Muscle of arm (tissue), 12 donors: Measurements from ENCODE around the gene ANKRD66. TPM values are rescaled to one million over a fixed set of nuclear protein-coding genes. Genes with fewer than 3 reads are reported as not detected.
"Not testable (repeated sequence)": the region's sequence is repeated elsewhere in the genome, so short reads cannot be mapped to it uniquely, and the experiment has no call there.

Experiments
- DNase-seq: peaks from one replicate; pipeline ENCODE4 v3.0.0-alpha.2; 2013
- polyA plus RNA-seq, 12 donors: library from polyadenylated mRNA; unstranded; fragments of 120-200 nt; gene quantifications; one replicate each; pipeline ENCODE4 v1.2.1, GENCODE V29; 2013; ENCODE audit not compliant: insufficient read length in 12 of 12

ANKRD66 gene
- polyA plus RNA-seq, 12 donors, result 0.26 to 3.1 (median 0.61) TPM; not detected in 2

DNA sequence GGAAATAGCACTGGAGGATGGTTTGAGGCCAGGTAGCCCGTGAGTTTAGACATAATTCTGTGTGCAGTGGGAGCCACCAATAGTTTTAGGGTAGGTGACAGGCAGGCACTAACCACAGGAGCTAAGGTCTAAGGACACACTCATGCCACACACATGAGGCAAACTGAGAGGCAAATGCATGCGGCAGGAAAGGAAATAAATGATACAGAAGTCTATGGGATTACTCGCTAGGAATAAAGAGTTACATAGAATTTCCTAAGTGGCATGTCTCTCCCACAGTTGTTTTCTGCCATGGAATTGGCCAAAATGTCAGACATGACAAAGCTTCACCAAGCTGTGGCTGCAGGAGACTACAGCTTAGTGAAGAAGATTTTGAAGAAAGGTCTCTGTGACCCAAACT is 4.9 kb downstream of the ANKRD66 start:
- no peak for DNase-seq

DNA sequence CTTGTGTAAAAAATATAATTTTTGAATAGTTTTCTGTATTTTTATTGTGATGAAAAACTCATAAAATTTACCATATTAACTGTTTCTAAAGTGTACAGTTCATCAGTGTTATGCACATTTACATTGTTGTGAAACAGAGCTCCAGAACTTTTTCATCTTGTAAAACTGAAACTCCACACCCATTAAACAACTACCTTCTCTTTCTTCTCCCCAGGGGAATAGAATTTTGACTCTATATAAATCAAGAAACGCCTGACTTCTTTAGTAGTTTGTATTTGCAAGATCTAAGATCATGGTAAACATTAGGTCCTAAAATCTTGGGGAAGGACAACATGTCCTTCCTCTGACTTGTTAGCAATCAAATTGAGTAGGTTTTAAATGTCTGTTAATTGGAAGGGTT is 9.1 kb downstream of the ANKRD66 start:
- no peak for DNase-seq

DNA sequence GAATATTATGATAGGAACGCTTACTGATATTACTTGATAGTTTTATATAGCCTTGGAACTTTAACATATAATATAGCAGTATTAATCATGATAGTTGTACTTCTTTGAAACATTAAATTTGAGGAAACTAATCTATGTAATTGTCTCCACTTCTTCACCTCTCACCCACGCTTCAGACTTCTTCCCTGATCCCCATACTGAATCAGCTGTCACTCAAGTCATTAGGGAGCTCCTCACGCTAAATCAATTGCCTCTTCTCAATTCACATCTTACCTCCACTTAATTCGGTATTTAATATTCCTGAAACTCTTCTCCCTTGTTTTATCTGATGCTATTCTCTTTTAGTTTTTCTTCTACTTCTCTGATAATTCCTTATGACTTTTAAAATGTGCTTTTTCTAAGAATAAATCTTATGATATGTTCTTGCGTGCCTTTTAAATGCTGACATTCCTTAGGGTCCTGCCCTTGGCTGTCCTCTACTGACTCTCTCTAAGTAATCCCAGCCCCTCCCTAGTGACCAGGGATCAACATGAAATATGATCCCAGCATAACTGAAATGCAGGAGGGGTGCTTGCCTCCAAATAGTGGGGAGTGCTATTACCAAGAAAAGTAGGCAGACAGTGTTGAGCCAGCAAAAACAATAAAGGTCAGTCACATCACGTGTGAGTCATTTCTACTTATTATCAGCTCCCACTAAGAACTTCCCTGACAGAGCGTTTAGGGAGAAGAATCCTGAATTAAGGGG is 9.9 kb downstream of the ANKRD66 start:
- DNase-seq, result no peak

DNA sequence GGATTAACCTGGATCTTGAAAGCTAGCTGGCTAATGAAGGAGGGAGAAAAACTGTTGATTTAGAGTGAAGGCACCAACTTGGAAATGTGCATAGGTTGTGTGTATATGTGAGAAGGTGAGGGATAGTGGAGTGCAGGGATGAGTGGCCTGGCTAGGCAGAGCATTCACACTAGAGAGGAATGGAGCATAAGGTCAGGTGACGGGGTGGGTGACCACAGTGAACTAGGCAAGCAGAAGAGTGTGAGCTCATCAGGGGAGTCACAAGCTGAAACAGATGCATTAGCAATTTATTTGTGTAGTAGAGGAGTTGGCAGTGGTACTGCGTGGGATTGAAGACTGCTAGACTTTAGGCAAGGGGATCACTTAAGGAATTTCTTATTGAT is 10.5 kb downstream of the ANKRD66 start:
- no peak for DNase-seq

DNA sequence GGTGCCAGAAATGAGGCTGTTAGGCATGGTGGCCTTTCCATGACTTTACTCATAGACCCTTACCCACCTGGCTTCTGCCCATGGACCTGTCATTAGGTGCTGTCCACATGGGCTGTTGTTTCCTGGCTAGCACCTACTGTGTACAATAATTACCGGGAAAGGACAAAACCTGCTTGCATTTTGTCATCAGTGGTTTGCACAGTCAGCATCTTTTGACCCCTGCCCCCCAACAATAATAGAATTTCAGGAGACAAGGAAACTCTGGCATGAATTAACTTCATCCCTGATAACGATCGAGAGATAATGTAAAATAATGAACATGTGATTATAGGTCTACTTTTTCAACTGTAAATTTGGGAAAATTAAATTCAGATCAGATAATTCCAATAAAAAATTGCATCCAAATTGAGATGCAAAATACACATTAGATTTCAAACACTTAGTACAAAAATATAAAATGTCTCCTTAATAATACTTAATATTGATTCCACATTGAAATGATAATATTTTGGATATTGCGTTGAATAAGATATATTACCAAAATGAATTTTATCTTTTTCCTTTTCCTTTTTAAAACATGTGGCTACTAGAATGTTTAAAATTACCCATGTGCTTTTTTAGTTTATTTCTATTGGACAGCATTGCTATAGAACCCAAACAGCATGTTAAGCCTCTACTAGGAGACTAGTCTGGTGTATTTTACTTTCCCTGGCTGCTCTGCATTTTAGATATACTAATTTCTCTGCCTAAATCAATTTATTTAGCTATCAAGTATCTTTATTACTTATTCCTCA is 12.4 kb downstream of the ANKRD66 start:
- DNase-seq, result no peak

DNA sequence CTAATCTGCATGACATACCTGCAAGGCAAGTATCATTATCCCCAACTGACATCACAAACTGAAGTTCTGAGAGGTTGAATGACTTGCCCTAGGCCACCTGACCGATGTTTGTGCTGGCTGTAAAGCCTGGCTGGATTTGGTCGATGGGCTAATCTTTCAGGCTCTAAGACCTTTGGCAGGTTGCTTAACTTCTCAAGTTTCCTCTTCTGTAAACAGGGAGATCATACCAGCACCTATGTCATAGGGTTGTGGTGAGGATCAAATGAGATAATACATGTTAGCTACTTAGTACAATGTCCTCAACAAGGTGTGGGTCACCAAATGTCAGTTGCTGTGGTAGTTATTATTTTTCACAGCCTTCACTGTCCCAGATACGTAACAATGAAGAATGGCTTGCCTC is 14.2 kb downstream of the ANKRD66 start:
- no peak for DNase-seq

DNA sequence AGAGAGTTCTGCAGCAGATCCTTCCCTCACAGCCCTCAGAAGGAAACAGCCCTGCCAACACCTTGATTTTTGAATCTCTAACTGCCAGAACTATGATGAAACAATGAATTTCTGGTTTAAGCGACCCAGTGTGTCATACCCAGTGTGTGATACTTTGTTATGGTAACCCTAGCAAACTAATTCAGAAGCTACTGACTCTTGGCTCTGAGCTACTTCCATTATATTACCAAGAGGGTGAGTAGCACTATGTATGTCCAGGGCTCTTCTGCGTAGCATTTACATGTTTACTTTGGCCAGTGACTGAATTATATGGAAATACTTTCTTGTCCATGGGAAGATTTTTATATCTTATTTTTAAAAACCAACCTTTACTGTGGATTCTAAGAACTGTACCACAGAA is 16.7 kb downstream of the ANKRD66 start:
- DNase-seq, result no peak

DNA sequence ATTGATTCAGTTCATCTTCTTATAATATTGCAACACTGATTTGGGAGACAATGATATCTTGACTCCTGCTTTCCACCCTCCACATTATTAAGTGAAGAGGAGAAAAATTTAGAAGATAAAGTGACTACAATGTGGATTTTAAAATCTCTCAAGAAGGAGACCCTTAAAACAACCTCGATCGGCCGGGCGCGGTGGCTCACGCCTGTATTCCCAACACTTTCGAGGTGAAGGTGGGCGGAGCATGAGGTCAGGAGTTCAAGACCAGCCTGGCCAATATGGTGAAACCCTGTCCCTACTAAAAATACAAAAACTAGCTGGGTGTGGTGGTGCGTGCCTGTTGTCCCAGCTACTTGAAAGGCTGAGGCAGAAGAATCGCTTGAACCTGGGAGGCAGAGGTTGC is 17.5 kb downstream of the ANKRD66 start:
- not testable (repeated sequence) for DNase-seq

DNA sequence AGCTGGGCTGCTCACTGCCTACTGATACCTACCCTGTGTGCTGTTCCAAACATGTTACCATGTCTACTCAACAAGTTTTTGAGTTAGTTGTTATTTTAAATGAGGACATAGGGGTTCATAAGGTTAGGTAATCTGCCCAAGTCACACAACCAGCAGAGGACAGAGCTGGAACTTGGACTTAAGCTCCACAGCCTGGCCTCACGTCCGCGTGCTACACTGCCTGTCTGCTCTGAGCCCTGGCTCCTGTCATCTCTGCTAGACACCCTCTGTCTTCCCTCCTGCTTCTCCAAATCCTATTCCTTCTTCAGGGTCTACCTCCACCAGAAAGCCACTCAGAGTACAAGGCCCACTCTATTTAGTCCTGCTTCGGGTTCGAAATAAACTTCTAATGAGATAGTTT is 18.2 kb downstream of the ANKRD66 start:
- DNase-seq, result no peak

DNA sequence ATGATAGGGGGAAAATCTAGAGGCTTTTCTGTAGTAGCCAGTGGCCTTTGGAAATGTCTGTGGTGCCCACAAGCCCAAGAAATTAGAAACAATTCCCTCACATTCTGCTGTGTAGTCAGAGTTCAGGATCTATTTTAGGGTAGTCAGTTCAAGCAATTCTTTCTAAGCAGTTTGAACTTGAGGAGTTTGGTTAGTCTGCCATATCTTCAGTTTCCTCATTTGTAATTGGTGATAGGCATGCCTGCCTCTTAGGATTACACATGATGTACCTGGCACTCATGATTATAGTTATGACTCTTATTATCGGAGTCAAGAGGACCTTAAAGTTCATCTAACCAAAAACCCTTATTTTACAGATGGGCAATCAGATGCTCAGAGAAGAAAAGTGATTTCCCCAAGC is 25.3 kb downstream of the ANKRD66 start:
- DNase-seq, result no peak

DNA sequence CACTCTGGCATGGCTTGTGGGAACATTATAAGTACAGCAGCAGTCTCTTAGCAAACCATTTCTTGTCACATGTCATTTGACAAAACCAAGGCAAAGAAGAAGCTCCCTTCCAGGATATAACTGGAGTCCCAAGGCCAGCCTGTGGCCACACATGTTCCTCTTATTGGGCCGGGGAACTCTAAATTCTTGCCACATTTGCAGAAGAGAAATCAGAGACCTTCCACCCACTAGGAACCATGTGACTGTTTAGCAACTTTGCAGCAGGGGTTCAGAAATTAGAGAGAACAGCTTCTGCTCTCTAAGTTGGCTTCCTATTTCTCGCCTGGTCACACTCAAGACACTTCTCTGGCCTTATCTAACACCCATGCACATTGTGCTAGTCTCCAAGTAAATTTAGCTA is 26.0 kb downstream of the ANKRD66 start:
- DNase-seq, result peak; percentile 18

DNA sequence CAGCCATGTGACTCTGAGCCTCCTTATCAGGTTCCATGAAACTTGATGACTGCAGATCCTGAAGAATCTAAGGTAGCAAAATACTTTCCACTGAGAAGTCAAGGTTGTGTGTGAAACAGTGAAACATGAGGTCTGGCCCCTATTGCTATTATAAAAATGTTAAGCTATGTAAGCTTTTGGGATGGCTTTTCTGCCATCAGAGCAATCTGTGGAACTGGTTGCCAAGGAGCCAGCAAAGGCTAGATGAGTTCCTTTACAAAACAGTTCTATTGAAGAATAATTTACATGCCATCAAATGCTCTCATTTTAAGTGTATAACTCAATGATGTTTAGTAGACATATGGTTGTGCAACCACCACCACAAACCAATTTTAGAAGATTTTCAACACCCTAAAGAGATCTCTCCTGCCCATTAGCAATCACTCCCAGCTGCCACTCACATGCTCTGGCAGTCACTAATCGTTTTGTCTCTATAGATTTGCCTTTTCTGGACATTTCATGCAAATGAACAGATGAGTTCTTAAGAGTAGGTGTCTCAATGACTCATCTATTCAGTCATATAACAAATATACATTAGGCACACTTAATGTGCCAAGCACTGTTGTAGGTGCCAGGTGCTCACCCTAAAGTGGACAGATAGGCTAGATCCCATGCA is 26.6 kb downstream of the ANKRD66 start:
- DNase-seq, result no peak

DNA sequence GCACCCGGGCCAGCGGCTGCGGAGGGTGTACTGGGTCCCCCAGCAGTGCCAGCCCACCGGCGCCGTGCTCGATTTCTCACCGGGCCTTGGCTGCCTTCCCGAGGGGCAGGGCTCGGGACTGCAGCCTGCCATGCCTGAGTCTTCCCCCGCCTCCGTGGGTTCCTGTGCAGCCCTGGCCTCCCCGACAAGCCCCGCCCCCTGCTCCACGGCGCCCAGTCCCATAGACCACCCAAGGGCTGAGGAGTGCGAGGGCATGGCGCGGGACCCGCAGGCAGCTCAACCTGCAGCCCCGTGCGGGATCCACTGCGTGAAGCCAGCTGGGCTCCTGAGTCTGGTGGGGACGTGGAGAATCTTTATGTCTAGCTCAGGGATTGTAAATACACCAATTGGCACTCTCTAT is 28.0 kb downstream of the ANKRD66 start:
- not testable (repeated sequence) for DNase-seq

DNA sequence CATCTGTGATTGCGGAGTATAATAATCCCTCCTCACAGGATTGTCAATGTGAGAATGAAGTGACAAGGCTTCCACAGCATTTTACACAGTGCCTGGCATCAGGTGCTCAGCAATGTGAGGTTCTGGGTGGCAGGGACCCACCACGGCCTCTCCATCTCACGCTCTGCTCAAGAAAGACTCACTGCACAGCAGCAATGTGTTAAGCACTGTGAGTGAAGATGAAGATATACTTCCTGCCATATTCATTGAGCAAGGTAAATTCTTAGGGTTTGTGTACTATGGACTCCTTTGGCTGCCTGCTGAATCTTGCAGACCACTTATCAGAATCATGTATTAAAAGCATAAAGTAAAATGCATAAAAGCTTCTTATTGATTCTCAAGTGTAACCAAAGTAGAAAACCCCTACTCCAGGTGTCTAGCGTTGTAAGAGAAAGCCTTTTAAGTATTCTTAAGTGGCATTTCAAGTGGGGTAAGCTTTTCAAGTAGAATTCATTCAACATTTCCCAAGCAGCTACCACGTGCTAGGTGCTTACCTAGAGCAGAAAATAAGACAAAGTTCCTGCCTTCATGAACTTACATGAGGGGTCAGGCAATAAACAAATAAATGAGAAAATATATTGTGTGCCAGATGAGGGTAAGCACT is 29.5 kb downstream of the ANKRD66 start:
- no peak for DNase-seq

DNA sequence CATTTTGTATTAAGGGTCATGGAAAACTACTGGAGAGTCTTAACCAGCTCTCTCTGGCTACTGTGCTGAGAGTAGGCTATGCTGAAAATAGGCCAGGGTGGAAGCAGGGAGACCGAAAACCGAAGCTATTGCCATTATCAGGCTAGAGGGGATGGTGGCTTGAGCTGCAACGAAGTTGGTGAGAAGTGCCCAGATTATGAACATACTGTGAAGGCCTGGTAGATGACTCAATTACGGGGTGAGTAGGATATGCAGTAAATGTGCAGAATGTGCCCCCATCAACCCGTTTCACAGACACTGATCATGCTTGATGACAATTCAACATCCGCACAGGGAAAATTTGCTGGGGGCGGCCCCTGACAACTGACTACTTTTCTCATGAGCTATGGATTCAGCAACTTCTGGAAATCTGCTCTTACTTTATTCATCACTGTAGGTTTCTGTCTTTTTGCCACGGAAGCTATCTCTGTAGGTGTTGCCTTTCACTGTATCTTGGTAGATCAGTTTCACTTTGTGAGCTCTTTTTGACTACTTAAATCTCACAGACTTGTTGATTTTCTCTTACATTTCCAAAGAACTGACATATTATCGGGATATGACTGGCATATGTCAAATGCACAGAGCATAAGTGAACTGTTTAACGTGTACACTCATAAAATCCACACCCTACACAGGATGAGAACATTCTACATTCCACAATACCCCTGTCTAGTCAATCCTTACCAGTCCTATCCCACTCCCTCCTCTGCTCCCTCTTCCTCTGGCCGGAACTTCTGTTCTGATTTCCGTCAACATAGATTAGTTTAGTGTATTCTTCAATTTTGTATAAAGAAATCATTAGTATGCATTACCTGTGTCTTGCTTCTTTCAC is 31.0 kb downstream of the ANKRD66 start:
- no peak for DNase-seq

DNA sequence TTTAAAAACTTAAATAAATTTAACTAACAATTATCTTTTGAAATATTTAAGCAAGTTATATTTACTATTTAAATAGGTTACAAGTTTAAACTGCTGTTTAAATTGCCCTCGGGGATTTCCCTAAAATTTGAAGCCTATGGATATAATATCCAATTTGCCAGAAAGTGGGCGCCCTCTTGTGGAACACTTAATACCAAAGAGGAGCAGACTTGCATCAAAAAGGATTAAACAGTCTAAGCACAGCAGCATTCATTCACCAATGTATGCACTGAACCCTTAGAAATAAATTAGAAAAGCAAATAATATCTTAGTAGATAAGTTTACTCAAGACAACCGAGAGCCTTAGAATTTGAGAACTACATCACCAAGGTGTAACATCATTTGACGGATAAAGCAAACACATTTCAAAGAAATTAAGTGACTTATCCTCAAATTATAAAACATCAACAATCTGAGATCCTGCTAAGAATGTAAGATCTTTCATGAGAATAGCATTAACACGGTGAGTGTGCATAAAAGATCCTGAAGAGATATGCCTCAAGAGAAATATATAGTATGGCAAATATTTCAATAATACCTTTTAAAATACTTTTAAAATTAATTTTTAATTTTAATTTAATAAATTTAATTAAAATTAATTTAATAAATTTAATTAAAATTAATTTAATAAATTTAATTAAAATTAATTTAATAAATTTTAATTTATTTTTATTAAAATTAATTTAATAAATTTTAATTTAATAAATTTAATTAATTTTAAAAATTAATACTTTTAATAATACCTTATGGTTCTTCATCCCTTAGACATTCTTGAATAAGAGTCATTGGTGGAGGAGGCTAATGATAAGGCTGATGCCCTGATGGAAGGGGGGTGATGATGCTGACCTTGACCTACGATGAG is 35.0 kb downstream of the ANKRD66 start:
- DNase-seq, result peak; percentile 65

DNA sequence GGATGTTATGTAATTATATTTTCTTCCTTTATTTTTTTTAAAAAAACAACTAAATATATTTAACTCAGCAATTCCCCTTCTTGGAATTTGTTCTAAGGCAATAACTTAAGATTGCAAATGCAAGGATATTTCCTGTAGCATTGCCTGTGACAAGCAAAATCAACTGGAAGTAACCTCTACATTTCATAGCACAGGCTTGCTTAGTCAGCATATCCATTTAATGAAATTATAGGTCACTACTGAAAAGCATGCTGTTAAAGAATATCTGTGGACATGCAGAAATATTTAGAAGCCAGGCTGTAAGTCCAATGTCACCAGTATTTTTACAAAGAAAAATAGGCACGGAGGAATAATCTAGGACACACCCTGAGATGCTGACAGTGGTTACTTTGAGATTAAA is 37.8 kb downstream of the ANKRD66 start:
- DNase-seq, result no peak

DNA sequence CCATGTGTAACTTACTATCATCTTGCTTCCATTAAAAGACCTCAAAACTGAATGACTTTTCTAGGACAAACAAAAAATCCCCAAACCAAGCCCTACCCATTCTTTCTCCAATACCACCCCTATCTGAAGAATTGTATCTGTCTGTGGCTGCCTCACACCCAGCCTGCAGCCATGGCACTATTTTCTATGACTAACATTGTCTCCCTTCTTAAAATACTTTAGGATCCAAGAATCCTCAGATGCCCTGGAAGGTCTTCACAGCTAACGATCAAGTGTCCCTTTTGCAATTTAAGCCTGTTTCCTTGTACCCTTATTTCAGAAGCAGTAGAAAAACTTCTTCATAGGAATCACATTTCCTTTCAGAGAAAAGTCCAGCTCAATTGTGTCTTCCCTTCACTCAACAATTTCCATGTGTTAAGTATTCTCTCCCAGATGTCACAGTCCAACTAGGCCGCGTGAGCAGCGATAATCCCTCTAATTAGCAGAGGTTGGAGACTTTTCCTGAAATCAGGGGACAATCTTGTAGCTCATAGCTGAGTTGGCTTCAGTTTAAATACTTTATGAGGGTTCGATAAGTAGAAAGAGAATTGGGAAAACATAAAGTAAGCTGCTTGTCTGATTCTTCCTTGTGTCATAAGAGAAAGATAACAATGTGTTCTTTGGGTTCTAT is 41.3 kb downstream of the ANKRD66 start:
- DNase-seq, result no peak

DNA sequence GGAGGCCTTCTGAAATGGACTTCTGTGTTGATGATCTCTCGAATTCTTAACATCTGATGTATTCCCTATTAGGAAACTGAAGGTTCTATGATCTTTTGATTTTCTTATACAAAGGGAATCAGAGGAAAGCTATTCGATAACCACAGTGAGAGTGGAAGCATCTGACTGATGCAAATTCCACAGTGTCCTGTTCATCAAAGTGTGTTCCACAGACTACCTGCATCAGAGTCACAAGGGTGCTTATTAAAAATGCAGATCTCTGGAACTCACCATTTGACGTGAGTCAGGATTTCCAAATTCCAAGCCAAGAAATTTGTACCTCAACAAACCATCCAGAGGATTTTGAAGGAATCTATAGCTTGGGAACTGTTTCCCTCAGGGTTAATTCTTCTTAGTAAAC is 42.1 kb downstream of the ANKRD66 start:
- DNase-seq, result no peak
